GM12878 (cell line): ENCODE measurements around the gene SLC39A1.

Experiments used
- BCL3 ChIP-seq: IDR thresholded peaks from 2 replicates; pipeline ENCODE4 v1.6.1; 2011; ENCODE audit warnings: borderline replicate concordance, low read depth, mild to moderate bottlenecking, moderate library complexity, low read length; ENCODE audit not compliant: insufficient read depth, poor library complexity, severe bottlenecking
- CBFB ChIP-seq: IDR thresholded peaks from 2 replicates; pipeline ENCODE4 v1.6.1; 2016; ENCODE audit warnings: antibody characterized with exemption, low read depth
- CREB1 ChIP-seq: IDR thresholded peaks from 2 replicates; pipeline ENCODE4 v1.6.1; 2012; ENCODE audit warnings: low read depth, mild to moderate bottlenecking, inconsistent platforms
- NR2C2 ChIP-seq: IDR thresholded peaks from 2 replicates; pipeline ENCODE4 v1.6.1; 2011; ENCODE audit warnings: borderline replicate concordance, low read depth; ENCODE audit not compliant: control insufficient read depth, insufficient read length
- POLR2AphosphoS5 ChIP-seq: IDR thresholded peaks from 2 replicates; pipeline ENCODE4 v1.6.1; 2011; ENCODE audit warnings: mild to moderate bottlenecking, low read length, inconsistent platforms
- TCF12 ChIP-seq: IDR thresholded peaks from 2 replicates; pipeline ENCODE4 v1.6.1; 2011; ENCODE audit warnings: low read depth, mild to moderate bottlenecking, low read length
- ZBTB33 ChIP-seq: fragments of 450-650 bp; IDR thresholded peaks from 2 replicates; pipeline ENCODE4 v1.6.1; 2017; ENCODE audit warnings: mild to moderate bottlenecking
- TF ChIP-seq, protein P1 (sequence below), 3 experiments: IDR thresholded peaks in 2 of 3; conservative IDR thresholded peaks in 1 of 3; 2 replicates each; pipeline ENCODE4 v1.5.1; 2011; ENCODE audit warnings: low read depth in 3 of 3, low read length in 3 of 3, mild to moderate bottlenecking in 3 of 3, control low read depth in 2 of 3, moderate library complexity in 2 of 3, inconsistent platforms in 1 of 3, mixed read lengths in 1 of 3; ENCODE audit not compliant: control insufficient read depth in 2 of 3, insufficient read depth in 1 of 3; ENCODE audit errors: extremely low read depth in 1 of 3
- TF ChIP-seq, protein P2 (sequence below): IDR thresholded peaks from 2 replicates; pipeline ENCODE4 v1.6.1; 2011; ENCODE audit warnings: borderline replicate concordance, low read depth, mild to moderate bottlenecking, moderate library complexity, mixed read lengths, low read length; ENCODE audit not compliant: insufficient read depth; ENCODE audit errors: extremely low read length

- TF ChIP-seq, protein P1, sequence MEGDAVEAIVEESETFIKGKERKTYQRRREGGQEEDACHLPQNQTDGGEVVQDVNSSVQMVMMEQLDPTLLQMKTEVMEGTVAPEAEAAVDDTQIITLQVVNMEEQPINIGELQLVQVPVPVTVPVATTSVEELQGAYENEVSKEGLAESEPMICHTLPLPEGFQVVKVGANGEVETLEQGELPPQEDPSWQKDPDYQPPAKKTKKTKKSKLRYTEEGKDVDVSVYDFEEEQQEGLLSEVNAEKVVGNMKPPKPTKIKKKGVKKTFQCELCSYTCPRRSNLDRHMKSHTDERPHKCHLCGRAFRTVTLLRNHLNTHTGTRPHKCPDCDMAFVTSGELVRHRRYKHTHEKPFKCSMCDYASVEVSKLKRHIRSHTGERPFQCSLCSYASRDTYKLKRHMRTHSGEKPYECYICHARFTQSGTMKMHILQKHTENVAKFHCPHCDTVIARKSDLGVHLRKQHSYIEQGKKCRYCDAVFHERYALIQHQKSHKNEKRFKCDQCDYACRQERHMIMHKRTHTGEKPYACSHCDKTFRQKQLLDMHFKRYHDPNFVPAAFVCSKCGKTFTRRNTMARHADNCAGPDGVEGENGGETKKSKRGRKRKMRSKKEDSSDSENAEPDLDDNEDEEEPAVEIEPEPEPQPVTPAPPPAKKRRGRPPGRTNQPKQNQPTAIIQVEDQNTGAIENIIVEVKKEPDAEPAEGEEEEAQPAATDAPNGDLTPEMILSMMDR (IDR thresholded peaks at IDR 0.05 in 2 of 3, conservative IDR thresholded peaks at IDR 0.05 in 1 of 3; ENCODE audit: control insufficient read depth in 2 of 3, extremely low read depth in 1 of 3, insufficient read depth in 1 of 3, low read depth in 3 of 3, low read length in 3 of 3): no peak
- TF ChIP-seq NR2C2 (no peak), TCF12 (no peak), CREB1 (no peak), POLR2AphosphoS5 (no peak), BCL3 (no peak), CBFB (no peak), ZBTB33 (no peak)
- TF ChIP-seq, protein P2, sequence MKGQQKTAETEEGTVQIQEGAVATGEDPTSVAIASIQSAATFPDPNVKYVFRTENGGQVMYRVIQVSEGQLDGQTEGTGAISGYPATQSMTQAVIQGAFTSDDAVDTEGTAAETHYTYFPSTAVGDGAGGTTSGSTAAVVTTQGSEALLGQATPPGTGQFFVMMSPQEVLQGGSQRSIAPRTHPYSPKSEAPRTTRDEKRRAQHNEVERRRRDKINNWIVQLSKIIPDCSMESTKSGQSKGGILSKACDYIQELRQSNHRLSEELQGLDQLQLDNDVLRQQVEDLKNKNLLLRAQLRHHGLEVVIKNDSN: no peak
These were observed 24.3 kb upstream of the SLC39A1 start for GRCh38 chr1:153987621-153988020.
